K562 (cell line): Measurements from ENCODE around the gene PTH1R. TPM values are rescaled to one million over a fixed set of nuclear protein-coding genes. Genes with fewer than 3 reads are reported as not detected.
A peak's percentile ranks its signal among the peaks of the same experiment; 100 is the strongest.

Experiments
- ARHGAP35 ChIP-seq: fragments of 450-650 bp; IDR thresholded peaks from 2 replicates; pipeline ENCODE4 v1.6.1; 2018; ENCODE audit not compliant: partially characterized antibody
- FOSL1 ChIP-seq: fragments of 200-800 bp; sonication (Bioruptor generic); conservative IDR thresholded peaks from 2 replicates; pipeline ENCODE4 v1.6.1; 2016; ENCODE audit warnings: missing genetic modification characterization, missing compliant biosample characterization
- FOXM1 ChIP-seq, 2 experiments: fragments of 450-650 bp in 1 of 2; sonication (generic) in 1 of 2; formaldehyde crosslinking in 1 of 2; IDR thresholded peaks; 2 replicates each; pipeline versions ENCODE4 v1.6.1 to v1.9.0; 2017 to 2022; ENCODE audit warnings: low read depth in 2 of 2, mild to moderate bottlenecking in 2 of 2, missing genetic modification reagents in 1 of 2, moderate library complexity in 1 of 2
- HSF4 ChIP-seq: fragments of 250-450 bp; sonication (Bioruptor Pico); IDR thresholded peaks from 2 replicates; pipeline ENCODE4 v2.1.2; 2022; ENCODE audit warnings: mild to moderate bottlenecking, moderate library complexity, borderline replicate concordance
- KLF1 ChIP-seq: fragments of 450-650 bp; IDR thresholded peaks from 2 replicates; pipeline ENCODE4 v1.6.1; 2016; ENCODE audit warnings: missing genetic modification characterization, missing compliant biosample characterization
- PTTG1 ChIP-seq: fragments of 450-650 bp; IDR thresholded peaks from 2 replicates; pipeline ENCODE4 v1.6.1; 2016; ENCODE audit warnings: low read depth, mild to moderate bottlenecking, missing genetic modification characterization, missing compliant biosample characterization
- PYGO2 ChIP-seq: fragments of 450-650 bp; IDR thresholded peaks from 2 replicates; pipeline ENCODE4 v1.6.1; 2016; ENCODE audit warnings: mild to moderate bottlenecking, missing genetic modification characterization, moderate library complexity, missing compliant biosample characterization
- REST ChIP-seq, 2 experiments: fragments of 450-650 bp; formaldehyde crosslinking in 1 of 2; IDR thresholded peaks; 2 replicates each; pipeline versions ENCODE4 v1.4.0 to v1.6.1; 2014 to 2020; ENCODE audit warnings: mild to moderate bottlenecking in 2 of 2, borderline replicate concordance in 1 of 2, low read depth in 1 of 2
- SAFB ChIP-seq: fragments of 200-400 bp; formaldehyde crosslinking; IDR thresholded peaks from 2 replicates; pipeline ENCODE4 v1.6.1; 2017; ENCODE audit warnings: low read depth, low read length, borderline replicate concordance
- SMARCE1 ChIP-seq: fragments of 450-650 bp; IDR thresholded peaks from 2 replicates; pipeline ENCODE4 v1.7.1; 2016; ENCODE audit warnings: mild to moderate bottlenecking
- SRF ChIP-seq, 2 experiments: fragments of 250-450, 450-650 bp in 1 of 2; sonication (Bioruptor Pico) in 1 of 2; sonication (generic) in 1 of 2; formaldehyde crosslinking; IDR thresholded peaks; 2 replicates each; pipeline versions ENCODE4 v1.5.0 to v1.5.1; 2020 to 2022; ENCODE audit warnings: mild to moderate bottlenecking in 1 of 2, missing genetic modification reagents in 1 of 2
- SUPT5H ChIP-seq: fragments of 450-650 bp; IDR thresholded peaks from 2 replicates; pipeline ENCODE4 v1.6.1; 2016
- WHSC1 ChIP-seq: IDR thresholded peaks from one replicate; pipeline ENCODE4 v1.6.1; 2012; ENCODE audit warnings: low read length, control low read depth, inconsistent platforms
- ZBTB12 ChIP-seq: fragments of 250-450 bp; sonication (Bioruptor Pico); IDR thresholded peaks from 2 replicates; pipeline ENCODE4 v1.4.0; 2020
- ZNF41 ChIP-seq: fragments of 250-450 bp; sonication (Bioruptor Pico); conservative IDR thresholded peaks from 2 replicates; pipeline ENCODE4 v1.4.0; 2020; ENCODE audit warnings: mild to moderate bottlenecking
- ZNF699 ChIP-seq: fragments of 250-450 bp; sonication (Bioruptor Pico); IDR thresholded peaks from 2 replicates; pipeline ENCODE4 v1.8.0; 2021; ENCODE audit warnings: mild to moderate bottlenecking, moderate library complexity; ENCODE audit not compliant: insufficient replicate concordance
- ZNF717 ChIP-seq: fragments of 250-450 bp; sonication (Bioruptor Pico); IDR thresholded peaks from 2 replicates; pipeline ENCODE4 v1.5.0; 2021
- polyA plus RNA-seq, 8 experiments: library from polyadenylated mRNA; depleted of rRNA in 4 of 8; stranded (reverse) in 5 of 8; unstranded in 3 of 8; fragments of >200 nt; fragmentation: Nextera tagmentation in 2 of 8; fragmentation: Illumina TruSeq in 1 of 8; extraction: Ambion mirVana in 2 of 8; extraction: Trizol in 1 of 8; gene quantifications; 2 replicates each; pipeline versions ENCODE4 v1.2.1 to v1.2.3, GENCODE V29; 2011 to 2014; ENCODE audit warnings: inconsistent platforms in 1 of 8, missing spikeins in 1 of 8
- total RNA-seq, 7 experiments: library from RNA; depleted of rRNA in 6 of 7; stranded (reverse); fragments of >200 nt in 6 of 7; fragmentation: Illumina TruSeq in 2 of 7; extraction: Trizol in 2 of 7; gene quantifications; 2 replicates each; pipeline versions ENCODE4 v1.2.1 to v1.2.3, GENCODE V29; 2011 to 2021; ENCODE audit warnings: low replicate concordance in 1 of 7

PTH1R gene
- total and polyA plus RNA-seq, 9 of the 15 experiments (the other 6 are each of a cell fraction or from before 2014, with no cell fraction given): not detected

GRCh38 chr3:46946856-46947545 is 69.5 kb downstream of the PTH1R start (continued):
- TF ChIP-seq ZBTB12 (CRISPR knock-in tag) (no peak), ZNF717 (CRISPR knock-in tag) (no peak), REST (IDR thresholded peaks at IDR 0.05; ENCODE audit: borderline replicate concordance) (no peak), REST (CRISPR knock-in tag; IDR thresholded peaks at IDR 0.05; ENCODE audit: low read depth) (0 out of 2 replicates have a peak, but pooled peaks have one; percentile 31), ZNF41 (CRISPR knock-in tag) (peak; percentile 66; the same call in 1 of the 2 replicates), ARHGAP35 (no peak), SRF (CRISPR knock-in tag; IDR thresholded peaks at IDR 0.05) (no peak), FOSL1 (tag) (peak; percentile 97), FOXM1 (IDR thresholded peaks at IDR 0.05; ENCODE audit: low read depth) (no peak), FOXM1 (CRISPR knock-in tag; IDR thresholded peaks at IDR 0.05; ENCODE audit: low read depth) (no peak), SMARCE1 (peak; percentile 87), PYGO2 (tag) (no peak), ZNF699 (no peak), HSF4 (no peak), WHSC1 (no peak), SAFB (no peak), KLF1 (tag) (no peak), PTTG1 (tag) (no peak), SUPT5H (no peak)
